Liver (tissue), 9 donors: ENCODE measurements around the gene SC5D. TPM values are rescaled to one million over a fixed set of nuclear protein-coding genes. Genes with fewer than 3 reads are reported as not detected.

Experiments used
- DNase-seq: peaks from one replicate; pipeline ENCODE4 v3.0.0-alpha.2; 2017; ENCODE audit warnings: low spot score
- H3K27ac ChIP-seq, 2 donors: one replicate each; pipeline ENCODE4 v1.7.0; 2013; ENCODE audit warnings: inconsistent platforms in 2 of 2, low read length in 2 of 2, control low read depth in 1 of 2, low read depth in 1 of 2, mild to moderate bottlenecking in 1 of 2
- H3K27me3 ChIP-seq, 4 donors: one replicate each; pipeline versions ENCODE4 v1.6.1 to v1.7.0; 2013; ENCODE audit warnings: low read length in 3 of 4, inconsistent platforms in 1 of 4, mild to moderate bottlenecking in 1 of 4, moderate library complexity in 1 of 4; ENCODE audit not compliant: control insufficient read depth in 4 of 4, insufficient read depth in 4 of 4
- H3K36me3 ChIP-seq, 4 donors: one replicate each; pipeline versions ENCODE4 v1.6.1 to v1.7.0; 2013; ENCODE audit warnings: low read length in 3 of 4, mild to moderate bottlenecking in 3 of 4, low read depth in 1 of 4, moderate library complexity in 1 of 4; ENCODE audit not compliant: control insufficient read depth in 4 of 4, insufficient read depth in 3 of 4
- H3K4me1 ChIP-seq, 4 donors: one replicate each; pipeline versions ENCODE4 v1.6.1 to v1.7.0; 2013; ENCODE audit warnings: low read length in 3 of 4, mild to moderate bottlenecking in 3 of 4, moderate library complexity in 1 of 4; ENCODE audit not compliant: control insufficient read depth in 4 of 4, insufficient read depth in 4 of 4
- H3K4me3 ChIP-seq, 3 donors: one replicate each; pipeline versions ENCODE4 v1.6.1 to v1.7.0; 2013; ENCODE audit warnings: low read length in 3 of 3, control low read depth in 1 of 3, low read depth in 1 of 3, mild to moderate bottlenecking in 1 of 3
- H3K9ac ChIP-seq, 2 donors: one replicate each; pipeline ENCODE4 v1.7.0; 2013; ENCODE audit warnings: low read length in 2 of 2, mild to moderate bottlenecking in 2 of 2, moderate library complexity in 2 of 2, control low read depth in 1 of 2, low read depth in 1 of 2
- H3K9me3 ChIP-seq, 4 donors: one replicate each; pipeline versions ENCODE4 v1.6.1 to v1.7.0; 2013; ENCODE audit warnings: low read length in 3 of 4; ENCODE audit not compliant: control insufficient read depth in 4 of 4
- ATF3 ChIP-seq: IDR thresholded peaks from 2 replicates; pipeline ENCODE4 v1.6.1; 2016; ENCODE audit warnings: antibody characterized with exemption
- CTCF ChIP-seq: fragments of 150-350 bp; IDR thresholded peaks from 2 replicates; pipeline ENCODE4 v1.5.1; 2017; ENCODE audit warnings: improper control_type of control experiment, low read depth, low read length; ENCODE audit not compliant: missing input control
- EGR1 ChIP-seq, 2 donors: IDR thresholded peaks; 2 replicates each; pipeline ENCODE4 v1.6.1; 2016 to 2018; ENCODE audit warnings: antibody characterized with exemption in 2 of 2, low read depth in 2 of 2
- FOXA1 ChIP-seq: IDR thresholded peaks from 2 replicates; pipeline ENCODE4 v1.6.1; 2016; ENCODE audit warnings: antibody characterized with exemption
- FOXA2 ChIP-seq: IDR thresholded peaks from 2 replicates; pipeline ENCODE4 v1.6.1; 2016; ENCODE audit warnings: antibody characterized with exemption
- HNF4A ChIP-seq, 2 donors: conservative IDR thresholded peaks; 2 replicates each; pipeline ENCODE4 v1.6.1; 2016; ENCODE audit warnings: antibody characterized with exemption in 2 of 2, mild to moderate bottlenecking in 2 of 2
- HNF4G ChIP-seq: IDR thresholded peaks from 2 replicates; pipeline ENCODE4 v1.6.1; 2016; ENCODE audit warnings: antibody characterized with exemption
- JUND ChIP-seq, 2 donors: IDR thresholded peaks; 2 replicates each; pipeline ENCODE4 v1.6.1; 2016; ENCODE audit warnings: antibody characterized with exemption in 2 of 2
- MAX ChIP-seq: IDR thresholded peaks from 2 replicates; pipeline ENCODE4 v1.6.1; 2016; ENCODE audit warnings: antibody characterized with exemption
- NR2F2 ChIP-seq: IDR thresholded peaks from 2 replicates; pipeline ENCODE4 v1.6.1; 2016; ENCODE audit warnings: antibody characterized with exemption
- RAD21 ChIP-seq, 2 donors: IDR thresholded peaks; 2 replicates each; pipeline ENCODE4 v1.6.1; 2016; ENCODE audit warnings: antibody characterized with exemption in 2 of 2, mild to moderate bottlenecking in 2 of 2
- REST ChIP-seq: IDR thresholded peaks from 2 replicates; pipeline ENCODE4 v1.6.1; 2016; ENCODE audit warnings: antibody characterized with exemption, mild to moderate bottlenecking
- RXRA ChIP-seq, 2 donors: IDR thresholded peaks; 2 replicates each; pipeline ENCODE4 v1.6.1; 2017 to 2018; ENCODE audit warnings: antibody characterized with exemption in 2 of 2, mild to moderate bottlenecking in 1 of 2
- SP1 ChIP-seq: IDR thresholded peaks from 2 replicates; pipeline ENCODE4 v1.6.1; 2018; ENCODE audit warnings: antibody characterized with exemption, mild to moderate bottlenecking
- TAF1 ChIP-seq: conservative IDR thresholded peaks from 2 replicates; pipeline ENCODE4 v1.6.1; 2016; ENCODE audit warnings: antibody characterized with exemption, mild to moderate bottlenecking
- YY1 ChIP-seq: IDR thresholded peaks from 2 replicates; pipeline ENCODE4 v1.6.1; 2016; ENCODE audit warnings: antibody characterized with exemption, mild to moderate bottlenecking
- ZBTB33 ChIP-seq: IDR thresholded peaks from 2 replicates; pipeline ENCODE4 v1.6.1; 2016; ENCODE audit warnings: antibody characterized with exemption
- WGBS: extraction: QIAGEN DNeasy Blood & Tissue Kit; methylation state at CpG from one replicate; pipeline ENCODE4 v1.1.7; 2013; 5-methylcytosine and 5-hydroxymethylcytosine counted together
- polyA plus RNA-seq, 2 donors: library from polyadenylated mRNA; stranded (reverse) in 1 of 2; unstranded in 1 of 2; fragments of 200-250 nt in 1 of 2; fragments of >200 nt in 1 of 2; fragmentation: Nextera tagmentation in 1 of 2; extraction: Ambion mirVana in 1 of 2; gene quantifications; one replicate each; pipeline versions ENCODE4 v1.2.1 to v1.2.3, GENCODE V29; 2013 to 2015
- total RNA-seq, 2 donors: library from RNA; depleted of rRNA; stranded (reverse); fragments of >200 nt; gene quantifications; one replicate each; pipeline ENCODE4 v1.2.3, GENCODE V29; 2014
- donor health status: healthy.
- donor health status: healthy.
- donor health status: healthy.
- donor health status: healthy.
- donor health status: healthy.

Gene SC5D
- total and polyA plus RNA-seq, 4 donors: 80.1 to 282 (median 153) TPM

GRCh38 chr11:121327553-121327952 lies 35.0 kb downstream of the SC5D start:
- H3K27me3 ChIP-seq: no peaks in the 10 kb centered on the region
- WGBS: 90% methylated on average over 1 of the region's 1 CpG
- H3K9ac ChIP-seq: no peak overlapping the region

GRCh38 chr11:121328176-121328966 lies 35.8 kb downstream of the SC5D start:
- 88% methylated on average over 16 of the region's 16 CpGs for WGBS
- no peaks in the 10 kb centered on the region for H3K9me3 ChIP-seq

More at GRCh38 chr11:121327553-121327952, 35.0 kb downstream of the SC5D start:
- no peaks in the 10 kb centered on the region for H3K9me3 ChIP-seq
- DNase-seq: no peak
- peaks cover 0 to 8% (median 0%) of the 10 kb centered on the region in 4 donors for H3K4me1 ChIP-seq
- no peak overlapping the region for H3K27ac ChIP-seq
- TF ChIP-seq JUND (IDR thresholded peaks at IDR 0.05) (no peak), SP1 (no peak), RXRA (IDR thresholded peaks at IDR 0.05) (no peak), RAD21 (IDR thresholded peaks at IDR 0.05) (no peak), HNF4G (no peak), TAF1 (no peak), HNF4A (conservative IDR thresholded peaks at IDR 0.05) (no peak), FOXA2 (no peak)
- H3K36me3 ChIP-seq: no peaks in the 10 kb centered on the region
- H3K4me3 ChIP-seq: no peak overlapping the region

More at GRCh38 chr11:121328176-121328966, 35.8 kb downstream of the SC5D start:
- no peak overlapping the region for H3K27ac ChIP-seq
- H3K9ac ChIP-seq: no peak overlapping the region
- no peak for TF ChIP-seq SP1
- no peak for TF ChIP-seq ZBTB33
- no peak for TF ChIP-seq HNF4G
- TF ChIP-seq REST: no peak
- no peak for TF ChIP-seq ATF3
- no peak for TF ChIP-seq RXRA (IDR thresholded peaks at IDR 0.05)
- no peak for TF ChIP-seq FOXA1
- TF ChIP-seq EGR1 (IDR thresholded peaks at IDR 0.05; ENCODE audit: low read depth in 2 of 2): no peak
- no peak for TF ChIP-seq YY1
- TF ChIP-seq HNF4A (conservative IDR thresholded peaks at IDR 0.05): no peak
- TF ChIP-seq JUND (IDR thresholded peaks at IDR 0.05): no peak
- TF ChIP-seq MAX: no peak
- TF ChIP-seq CTCF: no peak
- no peak for TF ChIP-seq RAD21 (IDR thresholded peaks at IDR 0.05)
- TF ChIP-seq FOXA2: no peak
- TF ChIP-seq NR2F2: no peak
- no peaks in the 10 kb centered on the region for H3K36me3 ChIP-seq
- H3K4me1 ChIP-seq: peaks cover 0 to 8% (median 0%) of the 10 kb centered on the region in 4 donors
- DNase-seq: no peak
- no peak overlapping the region for H3K4me3 ChIP-seq
- H3K27me3 ChIP-seq: no peaks in the 10 kb centered on the region
